A673 (cell line): ENCODE measurements around the gene VAV2. TPM values are rescaled to one million over a fixed set of nuclear protein-coding genes. Genes with fewer than 3 reads are reported as not detected.

Experiments used
- BruUV-seq: library from RNA; stranded (reverse); fragments of 400-500 nt; replicated peaks from 2 replicates; lab custom pipeline; 2021; lab: Mats Ljungman, UMichigan
- CTCF ChIA-PET: fragments of 300-600 bp; sonication (Branson Sonifier 250); formaldehyde crosslinking; loops from one replicate; lab custom pipeline; 2022; ENCODE audit warnings: antibody characterized with exemption; lab: Charles Lee
- POLR2A ChIA-PET: fragments of 300-600 bp; sonication (Branson Sonifier 250); formaldehyde crosslinking; loops from one replicate; lab custom pipeline; 2022; ENCODE audit warnings: antibody characterized with exemption; ENCODE audit not compliant: low non-redundant PET; lab: Charles Lee
- DNase-seq: peaks from one replicate; pipeline ENCODE4 v3.0.0-alpha.2; 2015; ENCODE audit warnings: low spot score
- H3K27ac ChIP-seq: fragments of 200-600 bp; sonication (generic); 2 replicates; pipeline ENCODE4 v1.5.1; 2016; ENCODE audit warnings: mixed run types, low read depth, mild to moderate bottlenecking, mixed read lengths, antibody characterized with exemption, low read length; ENCODE audit not compliant: poor library complexity, severe bottlenecking
- H3K27me3 ChIP-seq: fragments of 200-600 bp; sonication (generic); replicated peaks from 2 replicates; pipeline ENCODE4 v1.6.1; 2017; ENCODE audit warnings: mixed run types, low read depth, mild to moderate bottlenecking, mixed read lengths, antibody characterized with exemption, low read length; ENCODE audit not compliant: insufficient read depth, poor library complexity
- H3K36me3 ChIP-seq: fragments of 200-600 bp; sonication (generic); 2 replicates; pipeline ENCODE4 v1.6.1; 2016; ENCODE audit warnings: mixed run types, mild to moderate bottlenecking, mixed read lengths, antibody characterized with exemption, low read length; ENCODE audit not compliant: insufficient read depth, poor library complexity, severe bottlenecking
- H3K4me1 ChIP-seq: fragments of 200-600 bp; sonication (generic); 2 replicates; pipeline ENCODE4 v1.6.1; 2017; ENCODE audit warnings: mixed run types, mild to moderate bottlenecking, mixed read lengths, antibody characterized with exemption, low read length; ENCODE audit not compliant: insufficient read depth, poor library complexity, severe bottlenecking
- H3K4me3 ChIP-seq: fragments of 200-600 bp; sonication (generic); 2 replicates; pipeline ENCODE4 v1.5.1; 2016; ENCODE audit warnings: low read depth, mixed run types, mild to moderate bottlenecking, mixed read lengths, low read length; ENCODE audit not compliant: poor library complexity, severe bottlenecking
- H3K9me3 ChIP-seq: fragments of 200-600 bp; sonication (generic); 2 replicates; pipeline ENCODE4 v1.6.1; 2016; ENCODE audit warnings: mixed run types, low read depth, mild to moderate bottlenecking, mixed read lengths, antibody characterized with exemption, low read length; ENCODE audit not compliant: poor library complexity, severe bottlenecking
- EZH2 ChIP-seq: fragments of 200-600 bp; sonication (generic); IDR thresholded peaks from 2 replicates; pipeline ENCODE4 v1.6.1; 2017; ENCODE audit warnings: borderline replicate concordance, low read depth, mild to moderate bottlenecking, mixed read lengths, antibody characterized with exemption, low read length; ENCODE audit not compliant: poor library complexity, severe bottlenecking
- intact Hi-C: fragments of 100-400 bp; cut with micrococcal nuclease; formaldehyde crosslinking; loops from one replicate; pipeline ENCODE4 v1.10.0; 2022; ENCODE audit not compliant: unreplicated experiment
- total RNA-seq: library from RNA; stranded (reverse); gene quantifications from 2 replicates; pipeline ENCODE4 v1.2.3, GENCODE V29; 2021
- TF ChIP-seq, protein P1 (sequence below): fragments of 300-800, 200-600 bp; sonication (generic); conservative IDR thresholded peaks from 2 replicates; pipeline ENCODE4 v1.5.1; 2017; ENCODE audit warnings: low read depth, mild to moderate bottlenecking, antibody characterized with exemption, low read length, moderate library complexity, mixed read lengths

VAV2 gene
- total RNA-seq, 1 experiment from 2014 or later, result 16.4 TPM

DNA sequence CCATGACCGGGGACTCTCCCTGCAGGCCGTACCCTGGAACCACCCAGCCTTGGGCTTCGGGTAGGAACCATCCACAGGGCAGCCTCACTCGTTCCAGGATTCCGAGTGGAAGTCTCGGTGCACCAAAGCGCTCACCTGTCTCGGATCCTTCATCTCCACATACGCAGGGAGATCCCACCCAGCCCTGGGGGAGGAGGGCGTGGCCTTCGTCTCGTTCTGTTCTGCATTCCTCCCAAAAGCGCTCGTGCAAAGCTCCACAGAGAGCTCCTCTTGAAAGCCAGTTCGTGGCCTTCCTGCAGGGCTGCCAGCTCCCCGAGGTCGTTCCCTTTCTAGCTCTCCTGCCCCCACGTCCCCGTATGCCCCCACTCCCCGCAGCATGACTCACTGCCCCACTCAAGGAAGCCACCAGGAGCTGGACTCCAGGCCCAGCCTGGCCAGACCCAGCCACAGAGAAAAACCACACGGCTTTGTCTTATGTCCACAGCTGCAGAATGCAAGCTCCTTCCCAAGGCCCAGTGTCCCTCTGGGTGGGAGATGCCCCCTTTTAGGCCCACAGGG lies 189.0 kb downstream of the VAV2 start:
- Histone ChIP-seq H3K9me3 (no peaks in the 10 kb centered on the region), H3K27ac (no peak overlapping the region), H3K4me3 (no peak overlapping the region), H3K27me3 (no peaks in the 10 kb centered on the region), H3K36me3 (no peaks in the 10 kb centered on the region), H3K4me1 (no peaks in the 10 kb centered on the region)
- ChIA-PET POLR2A (no interaction called here), CTCF (no interaction called here)
- TF ChIP-seq EZH2, result no peak
- TF ChIP-seq, protein P1, sequence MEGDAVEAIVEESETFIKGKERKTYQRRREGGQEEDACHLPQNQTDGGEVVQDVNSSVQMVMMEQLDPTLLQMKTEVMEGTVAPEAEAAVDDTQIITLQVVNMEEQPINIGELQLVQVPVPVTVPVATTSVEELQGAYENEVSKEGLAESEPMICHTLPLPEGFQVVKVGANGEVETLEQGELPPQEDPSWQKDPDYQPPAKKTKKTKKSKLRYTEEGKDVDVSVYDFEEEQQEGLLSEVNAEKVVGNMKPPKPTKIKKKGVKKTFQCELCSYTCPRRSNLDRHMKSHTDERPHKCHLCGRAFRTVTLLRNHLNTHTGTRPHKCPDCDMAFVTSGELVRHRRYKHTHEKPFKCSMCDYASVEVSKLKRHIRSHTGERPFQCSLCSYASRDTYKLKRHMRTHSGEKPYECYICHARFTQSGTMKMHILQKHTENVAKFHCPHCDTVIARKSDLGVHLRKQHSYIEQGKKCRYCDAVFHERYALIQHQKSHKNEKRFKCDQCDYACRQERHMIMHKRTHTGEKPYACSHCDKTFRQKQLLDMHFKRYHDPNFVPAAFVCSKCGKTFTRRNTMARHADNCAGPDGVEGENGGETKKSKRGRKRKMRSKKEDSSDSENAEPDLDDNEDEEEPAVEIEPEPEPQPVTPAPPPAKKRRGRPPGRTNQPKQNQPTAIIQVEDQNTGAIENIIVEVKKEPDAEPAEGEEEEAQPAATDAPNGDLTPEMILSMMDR, result no peak
- no TSS peak for BruUV-seq
- intact Hi-C loops, result no loop called here
- no peak for DNase-seq

DNA sequence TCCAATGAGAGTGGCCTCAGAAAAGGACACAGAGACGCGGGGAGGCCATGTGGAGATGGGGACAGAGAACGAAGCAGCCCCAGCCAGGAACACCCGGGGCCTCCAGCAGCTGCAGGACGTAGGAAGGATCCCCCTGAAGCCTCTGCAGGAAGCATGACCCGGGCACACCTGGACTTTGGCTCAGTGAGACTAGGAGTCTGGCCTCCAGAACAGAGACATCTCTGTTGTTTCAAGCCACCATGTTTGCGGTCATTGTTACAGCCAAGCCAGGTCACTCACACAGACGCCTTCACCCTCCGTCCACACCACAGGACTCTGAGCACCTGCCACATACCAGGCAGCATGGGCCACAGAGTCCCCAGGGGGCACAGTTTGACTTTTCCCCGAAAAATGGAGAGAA lies 190.4 kb downstream of the VAV2 start:
- ChIA-PET CTCF (no interaction called here), POLR2A (no interaction called here)
- Histone ChIP-seq H3K36me3 (no peaks in the 10 kb centered on the region), H3K4me1 (no peaks in the 10 kb centered on the region), H3K27ac (no peak overlapping the region), H3K4me3 (no peak overlapping the region), H3K9me3 (no peaks in the 10 kb centered on the region), H3K27me3 (no peaks in the 10 kb centered on the region)
- no TSS peak for BruUV-seq
- intact Hi-C loops, result no loop called here
- TF ChIP-seq EZH2, result no peak
- TF ChIP-seq, protein P1, result no peak
- no peak for DNase-seq

- POLR2A ChIA-PET, result no interaction called here
- no peak for TF ChIP-seq EZH2
- TF ChIP-seq, protein P1, result no peak
Observed at GRCh38 chr9:133800266-133800665, 191.9 kb downstream of the VAV2 start.

More at GRCh38 chr9:133800266-133800665, 191.9 kb downstream of the VAV2 start:
- Histone ChIP-seq H3K36me3 (no peaks in the 10 kb centered on the region), H3K4me1 (no peaks in the 10 kb centered on the region), H3K9me3 (no peaks in the 10 kb centered on the region), H3K27me3 (no peaks in the 10 kb centered on the region), H3K4me3 (no peak overlapping the region), H3K27ac (no peak overlapping the region)
- CTCF ChIA-PET, result no interaction called here
- intact Hi-C loops, result no loop called here
- DNase-seq, result no peak
- BruUV-seq, result no TSS peak
